Endothelial cell of umbilical vein (primary cell): ENCODE results near the gene PODXL2. TPM values are rescaled to one million over a fixed set of nuclear protein-coding genes. Genes with fewer than 3 reads are reported as not detected.

Experiments
- BruUV-seq: library from RNA; stranded (reverse); fragments of 400-500 nt; replicated peaks from 2 replicates; lab custom pipeline; 2021; lab: Mats Ljungman, UMichigan
- CTCF ChIA-PET: fragments of 300-600, 350-600 bp; sonication (Branson Sonifier 250); formaldehyde crosslinking; loops from one replicate; lab custom pipeline; 2021; ENCODE audit warnings: antibody characterized with exemption, inconsistent platforms; lab: Charles Lee
- POLR2A ChIA-PET: fragments of 300-600, 350-600 bp; sonication (Branson Sonifier 250); formaldehyde crosslinking; loops from one replicate; lab custom pipeline; 2021; ENCODE audit warnings: antibody characterized with exemption, inconsistent platforms; lab: Charles Lee
- DNase-seq: peaks from one replicate; pipeline ENCODE4 v3.0.0-alpha.2; 2011; ENCODE audit warnings: low read depth, low spot score
- FAIRE-seq: peaks from 2 replicates; lab custom pipeline; 2011; peaks lifted over from hg19 to GRCh38; lab: Jason Lieb, UNC
- H2AFZ ChIP-seq: 2 replicates; pipeline ENCODE4 v1.6.0; 2012; ENCODE audit warnings: low read depth, low read length, control low read depth, inconsistent platforms
- H3K27ac ChIP-seq: 2 replicates; pipeline ENCODE4 v1.5.1; 2011; ENCODE audit warnings: low read depth, mild to moderate bottlenecking, control low read depth, low read length, moderate library complexity; ENCODE audit not compliant: insufficient read depth
- H3K27me3 ChIP-seq, 2 experiments: 2 replicates each; pipeline versions ENCODE4 v1.6.0 to v1.6.1; 2011; ENCODE audit warnings: low read length in 2 of 2, mixed read lengths in 1 of 2; ENCODE audit not compliant: control insufficient read depth in 2 of 2, insufficient read depth in 2 of 2
- H3K36me3 ChIP-seq, 2 experiments: 2 replicates in 1 of 2; 3 replicates in 1 of 2; pipeline ENCODE4 v1.5.1; 2011; ENCODE audit warnings: low read length in 2 of 2, mild to moderate bottlenecking in 1 of 2, moderate library complexity in 1 of 2; ENCODE audit not compliant: control insufficient read depth in 2 of 2, insufficient read depth in 2 of 2; ENCODE audit errors: extremely low read depth in 1 of 2
- H3K4me1 ChIP-seq: 3 replicates; pipeline ENCODE4 v1.5.1; 2011; ENCODE audit warnings: mild to moderate bottlenecking, low read length; ENCODE audit not compliant: control insufficient read depth, insufficient read depth; ENCODE audit errors: extremely low read depth
- H3K4me2 ChIP-seq: 2 replicates; pipeline ENCODE4 v1.6.1; 2011; ENCODE audit warnings: low read length, control low read depth, mixed read lengths; ENCODE audit not compliant: insufficient read depth
- H3K4me3 ChIP-seq, 3 experiments: fragments of 200-600 bp in 1 of 3; sonication (generic), shearing (Covaris generic) in 1 of 3; replicated peaks in 1 of 3; 2 replicates each; pipeline ENCODE4 v1.5.1; 2011 to 2016; ENCODE audit warnings: control low read depth in 3 of 3, low read length in 3 of 3, mild to moderate bottlenecking in 2 of 3, inconsistent platforms in 1 of 3, low read depth in 1 of 3, moderate library complexity in 1 of 3; ENCODE audit not compliant: insufficient read depth in 1 of 3
- H3K79me2 ChIP-seq: 2 replicates; pipeline ENCODE4 v1.6.0; 2012; ENCODE audit warnings: low read length, inconsistent platforms; ENCODE audit not compliant: control insufficient read depth, insufficient read depth
- H3K9ac ChIP-seq: replicated peaks from 2 replicates; pipeline ENCODE3; 2011; ENCODE audit warnings: low read length, control low read depth; ENCODE audit not compliant: insufficient read depth; ENCODE audit errors: extremely low read depth
- H3K9me1 ChIP-seq: replicated peaks from 3 replicates; pipeline ENCODE4 v1.6.0; 2011; ENCODE audit warnings: mild to moderate bottlenecking, low read length; ENCODE audit not compliant: control insufficient read depth, insufficient read depth; ENCODE audit errors: extremely low read depth
- H3K9me3 ChIP-seq: replicated peaks from 2 replicates; pipeline ENCODE4 v1.5.1; 2012; ENCODE audit warnings: low read length, inconsistent platforms; ENCODE audit not compliant: control insufficient read depth, insufficient read depth
- H4K20me1 ChIP-seq: replicated peaks from 2 replicates; pipeline ENCODE3; 2011; ENCODE audit warnings: mild to moderate bottlenecking, low read length; ENCODE audit not compliant: control insufficient read depth, insufficient read depth; ENCODE audit errors: extremely low read depth
- CTCF ChIP-seq, 2 donors: IDR thresholded peaks; 1 replicate in 1 of 2; 2 replicates in 1 of 2; pipeline ENCODE4 v1.5.1; 2011; ENCODE audit warnings: low read length in 2 of 2, mild to moderate bottlenecking in 2 of 2, moderate library complexity in 2 of 2, control low read depth in 1 of 2, inconsistent platforms in 1 of 2, low read depth in 1 of 2; ENCODE audit not compliant: insufficient read depth in 1 of 2; ENCODE audit errors: extremely low read depth in 1 of 2
- EZH2 ChIP-seq: IDR thresholded peaks from 2 replicates; pipeline ENCODE4 v1.6.1; 2012; ENCODE audit warnings: borderline replicate concordance, low read depth, mild to moderate bottlenecking, moderate library complexity, low read length, inconsistent platforms; ENCODE audit not compliant: severe bottlenecking
- FOS ChIP-seq: IDR thresholded peaks from 2 replicates; pipeline ENCODE4 v1.6.1; 2011; ENCODE audit warnings: mild to moderate bottlenecking, low read length, moderate library complexity, borderline replicate concordance; ENCODE audit not compliant: insufficient read depth
- GATA2 ChIP-seq: IDR thresholded peaks from 2 replicates; pipeline ENCODE4 v1.7.0; 2011; ENCODE audit warnings: low read depth, mild to moderate bottlenecking, moderate library complexity, mixed read lengths, low read length; ENCODE audit not compliant: insufficient read length, insufficient read depth
- JUN ChIP-seq: IDR thresholded peaks from 2 replicates; pipeline ENCODE4 v1.6.1; 2011; ENCODE audit warnings: borderline replicate concordance, low read depth; ENCODE audit not compliant: insufficient read length, insufficient read depth
- MYC ChIP-seq: IDR thresholded peaks from one replicate; pipeline ENCODE4 v1.6.1; 2011; ENCODE audit warnings: mild to moderate bottlenecking, low read depth, low read length
- POLR2A ChIP-seq: IDR thresholded peaks from 2 replicates; pipeline ENCODE4 v1.6.1; 2012; ENCODE audit warnings: low read depth, mild to moderate bottlenecking, control low read depth, low read length
- POLR2AphosphoS5 ChIP-seq: IDR thresholded peaks from 2 replicates; pipeline ENCODE4 v1.6.1; 2012; ENCODE audit warnings: low read depth, mild to moderate bottlenecking, control low read depth, low read length, moderate library complexity; ENCODE audit not compliant: insufficient read depth
- dilution Hi-C: fragments of 300-500 bp; cut with MboI; formaldehyde crosslinking; loops from one replicate; pipeline ENCODE4 v1.15.0; 2019; ENCODE audit warnings: low sequenced_read_pairs; ENCODE audit not compliant: extremely low pct_ligation_motif_present
- intact Hi-C: fragments of 100-400 bp; cut with micrococcal nuclease; formaldehyde crosslinking; loops from one replicate; pipeline ENCODE4 v1.10.0; 2022
- polyA plus RNA-seq, 4 experiments: library from polyadenylated mRNA; depleted of rRNA in 3 of 4; stranded (reverse) in 3 of 4; unstranded in 1 of 4; fragments of >200 nt; gene quantifications; 2 replicates each; pipeline versions ENCODE4 v1.2.1 to v1.2.3, GENCODE V29; 2011 to 2012; ENCODE audit warnings: missing spikeins in 1 of 4
- total RNA-seq: library from RNA; stranded (reverse); gene quantifications from 2 replicates; pipeline ENCODE4 v1.2.3, GENCODE V29; 2021
- TF ChIP-seq, protein P1 (sequence below): IDR thresholded peaks from 2 replicates; pipeline ENCODE4 v1.6.1; 2011; ENCODE audit not compliant: insufficient read depth, insufficient read length

The PODXL2 gene
- total and polyA plus RNA-seq, 2 donors (not counting 3 experiments of a cell fraction or from before 2014, with no cell fraction given) = 5.5 to 6.5 TPM

DNA sequence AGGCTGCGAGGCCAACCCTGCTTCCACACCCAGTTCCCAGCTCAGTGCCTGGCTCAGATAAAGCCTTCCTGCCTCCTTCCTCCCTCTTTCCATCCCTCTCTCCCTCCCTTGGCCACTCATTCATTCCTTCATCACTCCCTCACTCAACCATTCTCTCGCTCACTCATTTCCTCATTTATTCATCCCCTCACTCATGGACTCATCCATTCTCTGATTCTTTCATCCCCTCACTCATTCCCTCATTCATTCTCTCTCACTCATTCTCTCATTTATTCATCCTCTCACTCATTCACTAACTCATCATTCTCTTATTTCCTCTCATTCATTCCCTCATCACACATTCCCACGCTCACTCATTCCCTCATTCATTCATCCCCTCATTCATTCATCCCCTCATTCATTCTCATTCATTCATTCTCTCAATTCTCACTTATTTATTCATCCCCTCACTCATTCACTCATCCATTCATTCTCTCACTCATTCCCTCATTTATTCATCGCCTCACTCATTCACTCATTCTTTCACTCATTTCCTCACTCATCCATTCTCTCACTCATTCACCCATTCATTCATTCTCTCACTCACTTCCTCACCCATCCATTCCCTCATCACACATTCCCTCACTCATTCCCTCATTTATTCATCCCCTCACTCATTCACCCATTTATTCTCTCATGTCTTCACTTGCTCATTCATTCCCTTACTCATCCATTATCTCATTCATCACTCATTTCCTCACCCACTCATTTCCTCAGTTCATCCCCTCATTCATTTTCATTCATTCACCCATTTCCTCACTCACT lies 56.9 kb downstream of the PODXL2 start:
- Histone ChIP-seq H2AFZ (no peak overlapping the region), H3K36me3 (no peaks in the 10 kb centered on the region), H3K4me2 (no peak overlapping the region), H3K79me2 (no peaks in the 10 kb centered on the region), H3K4me1 (no peaks in the 10 kb centered on the region), H3K9me3 (no peaks in the 10 kb centered on the region), H3K27ac (no peak overlapping the region), H3K9ac (no peak overlapping the region), H3K4me3 (no peak overlapping the region), H3K9me1 (no peaks in the 10 kb centered on the region), H3K27me3 (no peaks in the 10 kb centered on the region), H4K20me1 (no peaks in the 10 kb centered on the region)
- no TSS peak for BruUV-seq
- FAIRE-seq = no peak
- ChIA-PET CTCF (no interaction called here), POLR2A (no interaction called here)
- intact Hi-C loops = no loop called here
- dilution Hi-C loops = no loop called here
- DNase-seq = no peak
- TF ChIP-seq POLR2A = no peak
- TF ChIP-seq CTCF (IDR thresholded peaks at IDR 0.05; ENCODE audit: extremely low read depth in 1 of 2, insufficient read depth in 1 of 2, low read depth in 1 of 2, low read length in 2 of 2) = no peak
- TF ChIP-seq POLR2AphosphoS5 = no peak
- TF ChIP-seq JUN = no peak
- TF ChIP-seq FOS = no peak
- no peak for TF ChIP-seq EZH2
- no peak for TF ChIP-seq GATA2
- TF ChIP-seq, protein P1, sequence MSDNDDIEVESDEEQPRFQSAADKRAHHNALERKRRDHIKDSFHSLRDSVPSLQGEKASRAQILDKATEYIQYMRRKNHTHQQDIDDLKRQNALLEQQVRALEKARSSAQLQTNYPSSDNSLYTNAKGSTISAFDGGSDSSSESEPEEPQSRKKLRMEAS = no peak
- TF ChIP-seq MYC = no peak
